ENCODE data around the gene BCL2A1.

GRCh38 chr15:79914728-79915127 is 56.3 kb downstream of the BCL2A1 start:
- TF ChIP-seq POLR2AphosphoS5 (IDR thresholded peaks at IDR 0.05; ENCODE audit: low read depth, low read length): no peak
- TF ChIP-seq TAF1 (IDR thresholded peaks at IDR 0.05; ENCODE audit: borderline replicate concordance, insufficient read depth, low read length): no peak

Measured in PFSK-1 (cell line).